NCI-H1048 (cell line): ENCODE data around the gene EPPIN.
"Not testable (repeated sequence)": the region's sequence is repeated elsewhere in the genome, so short reads cannot be mapped to it uniquely, and the experiment has no call there.

ENCODE experiments used
- DNase-seq: peaks from one replicate; lab custom pipeline; 2025; lab: John Stamatoyannopoulos, UW

Gene EPPIN

DNA sequence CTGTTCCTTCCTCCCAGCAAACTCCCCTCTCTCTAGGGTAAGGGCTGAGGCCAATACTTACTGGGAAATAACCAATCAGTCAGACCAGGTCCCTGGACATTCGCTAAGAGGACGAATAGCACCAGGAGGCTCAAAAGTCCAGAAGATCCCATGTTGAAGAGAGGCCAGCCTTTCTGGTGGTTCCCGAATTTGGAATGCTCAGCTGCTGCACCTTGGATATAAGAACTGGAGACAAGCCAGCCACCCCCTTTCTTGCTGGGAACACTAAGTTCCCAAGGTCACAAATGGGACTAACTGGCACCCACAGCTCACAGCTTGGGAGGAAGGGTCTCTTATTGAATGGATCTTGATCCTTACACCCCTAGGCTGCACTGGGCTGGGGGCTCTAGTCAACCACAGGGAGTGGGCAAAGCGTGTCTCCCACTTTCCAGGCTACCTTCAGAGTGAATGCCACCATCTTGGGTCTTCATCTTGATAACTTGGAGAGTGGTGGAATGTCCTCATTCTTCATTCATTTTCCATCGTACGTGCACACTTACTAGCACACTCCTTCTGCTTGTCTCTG, at the start of gene EPPIN:
EPPIN (minus strand) TSS at position 196 of the 565 bp plus-strand sequence; CDS start at position 152, 44 bp downstream.
- DNase-seq, result no peak

DNA sequence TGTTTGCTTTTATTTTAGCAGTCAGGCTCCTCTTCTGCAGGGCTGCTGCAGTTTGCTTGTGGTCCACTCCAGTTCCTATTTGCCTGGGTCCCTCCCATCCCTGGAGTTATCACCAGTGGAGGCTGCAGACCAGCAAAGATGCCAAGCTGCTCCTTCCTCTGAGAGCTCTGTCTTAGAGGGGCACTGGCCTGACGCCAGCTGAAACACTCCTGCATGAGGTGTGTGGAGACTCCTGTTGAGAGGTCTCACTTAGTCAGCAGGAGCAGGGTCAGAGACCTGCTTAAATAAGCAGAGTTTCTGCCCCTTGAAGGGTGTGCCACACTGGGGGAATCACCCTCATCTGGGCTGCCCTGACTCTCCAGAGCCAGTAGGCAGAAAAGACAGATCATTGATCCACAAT, 48.0 kb upstream of the EPPIN start:
- no peak for DNase-seq

DNA sequence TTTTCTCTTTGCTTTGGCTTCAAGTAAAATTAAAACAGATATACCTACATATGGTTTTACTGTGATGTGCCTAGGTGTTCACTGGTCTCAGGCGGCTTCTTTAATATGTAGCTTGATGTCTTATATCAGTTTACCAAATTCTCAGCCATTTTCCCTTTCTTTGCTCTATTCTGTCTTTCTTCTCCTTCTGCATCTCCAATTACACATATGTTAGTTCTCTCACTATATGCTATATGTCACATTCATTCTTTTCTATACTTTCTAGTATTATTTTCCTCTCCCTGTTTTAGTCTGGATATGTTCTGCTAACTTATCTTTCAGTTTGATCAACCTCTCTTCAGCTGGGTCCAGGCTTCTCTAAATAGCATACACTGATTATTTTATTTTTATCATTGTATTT, 46.3 kb upstream of the EPPIN start:
- DNase-seq, result no peak

DNA sequence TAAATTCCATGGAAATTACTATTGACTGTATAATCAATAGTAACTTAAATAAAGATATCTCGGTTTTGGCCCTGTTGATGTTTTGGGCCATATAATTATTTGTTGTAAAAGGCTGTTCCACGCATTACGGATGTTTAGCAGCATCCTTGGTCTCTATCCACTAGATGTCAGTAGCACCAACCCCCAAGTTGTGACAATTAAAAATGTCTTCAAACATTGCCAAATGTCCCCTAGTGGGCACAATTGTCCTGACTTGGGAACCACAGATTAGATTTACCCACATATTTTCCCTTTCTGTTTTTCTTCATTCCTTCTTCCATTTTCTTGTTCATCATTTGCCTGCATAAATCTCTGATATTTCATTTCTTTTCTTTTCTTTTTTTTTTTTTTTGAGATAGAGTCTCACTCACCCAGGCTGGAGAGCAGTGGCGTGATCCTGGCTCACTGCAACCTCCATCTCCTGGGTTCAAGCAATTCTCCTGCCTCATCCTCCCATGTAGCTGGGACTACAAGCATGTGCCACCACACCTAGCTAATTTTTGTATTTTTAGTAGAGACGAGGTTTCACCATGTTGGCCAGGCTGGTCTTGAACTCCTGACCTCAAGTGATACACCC, 45.5 kb upstream of the EPPIN start:
- DNase-seq, result peak; percentile 11

DNA sequence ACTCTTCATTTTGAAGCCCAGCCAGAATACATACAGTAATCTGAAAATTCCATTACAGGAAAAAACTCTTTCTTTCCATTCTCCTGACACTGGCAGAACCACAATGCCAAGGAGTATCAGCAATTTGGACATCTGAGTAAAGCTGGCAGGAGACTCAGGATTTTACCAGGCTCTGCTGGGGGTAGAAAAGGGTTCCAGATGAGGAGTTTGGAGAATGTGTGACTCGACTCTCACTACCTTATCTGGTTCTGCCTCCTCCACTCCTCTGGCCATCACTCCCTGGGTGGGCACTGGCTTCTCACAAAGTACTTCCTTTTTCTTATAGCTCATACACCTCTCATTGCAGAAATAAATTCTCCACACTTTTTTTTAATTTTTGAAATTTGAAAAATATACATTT, 42.5 kb upstream of the EPPIN start:
- no peak for DNase-seq

DNA sequence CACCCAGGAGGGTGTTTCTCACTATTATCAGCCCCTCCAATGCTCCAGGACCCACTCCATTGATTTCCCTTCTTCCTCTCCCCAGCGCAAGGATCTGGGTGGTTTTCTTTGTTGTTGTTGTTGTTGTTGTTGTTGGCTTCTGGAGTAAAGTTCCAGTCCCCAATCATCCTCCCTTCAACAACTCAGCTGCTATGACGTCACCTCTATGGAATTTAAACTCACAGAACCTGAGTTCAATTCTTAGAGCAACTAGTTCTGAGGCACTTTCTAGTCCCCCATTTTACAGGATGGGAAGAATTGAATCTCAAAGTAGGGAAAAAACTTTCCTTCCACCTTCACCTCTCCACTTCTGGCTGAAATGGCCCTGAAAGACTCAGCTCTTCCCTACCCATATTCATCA, 41.6 kb upstream of the EPPIN start:
- no peak for DNase-seq

DNA sequence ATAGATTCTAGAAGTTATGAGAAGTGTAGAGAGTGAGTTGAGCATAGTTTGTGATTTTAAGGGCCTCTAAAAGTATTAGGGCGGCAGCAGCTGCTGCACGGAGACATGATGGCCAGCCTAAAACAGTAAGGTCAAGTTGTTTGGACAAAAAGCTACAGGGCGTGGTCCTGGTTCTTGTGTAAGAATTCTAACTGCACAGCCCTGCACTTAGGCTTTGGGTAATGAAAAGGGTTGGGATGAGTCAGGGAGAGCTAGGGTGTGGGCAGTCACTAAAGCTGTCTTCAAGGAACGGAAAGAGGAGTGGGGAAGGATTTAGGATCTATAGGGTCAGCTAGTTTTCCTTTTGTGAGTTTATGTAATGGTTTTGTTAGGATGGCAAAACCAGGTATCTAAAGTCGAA, 38.8 kb upstream of the EPPIN start:
- not testable (repeated sequence) for DNase-seq

DNA sequence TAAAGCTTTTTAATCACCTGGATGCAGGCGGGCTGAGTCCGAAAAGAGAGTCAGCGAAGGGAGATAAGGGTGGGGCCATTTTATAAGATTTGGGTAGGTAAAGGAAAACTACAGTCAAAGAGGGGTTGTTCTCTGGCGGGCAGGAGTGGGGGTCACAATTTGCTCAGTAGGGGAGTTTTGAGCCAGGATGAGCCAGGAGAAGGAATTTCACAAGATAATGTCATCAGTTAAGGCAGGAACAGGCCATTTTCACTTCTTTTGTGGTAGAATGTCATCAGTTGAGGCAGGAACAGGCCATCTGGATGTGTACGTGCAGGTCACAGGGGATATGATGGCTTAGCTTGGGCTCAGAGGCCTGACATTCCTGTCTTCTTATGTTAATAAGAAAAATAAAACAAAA, 37.1 kb upstream of the EPPIN start:
- not testable (repeated sequence) for DNase-seq

DNA sequence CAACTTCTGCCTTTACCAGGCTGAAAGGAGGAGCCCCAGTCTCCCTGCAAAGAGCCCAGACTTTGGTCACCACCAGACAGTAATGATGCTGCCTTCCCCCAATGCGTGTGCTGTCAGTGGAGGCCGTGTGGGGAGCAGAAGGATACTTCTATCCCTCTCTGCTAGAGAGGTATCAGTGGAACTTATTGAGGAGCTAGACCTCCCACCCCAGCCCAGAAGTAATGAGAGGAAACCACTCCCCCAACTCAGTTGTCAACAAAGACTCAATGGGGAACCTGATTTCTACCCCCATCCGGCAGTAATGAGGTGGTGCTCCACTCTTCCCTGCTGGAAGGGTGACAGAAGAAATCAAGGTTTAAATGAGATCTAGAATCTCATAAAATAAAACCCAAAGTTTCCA, 36.3 kb upstream of the EPPIN start:
- DNase-seq, result no peak

DNA sequence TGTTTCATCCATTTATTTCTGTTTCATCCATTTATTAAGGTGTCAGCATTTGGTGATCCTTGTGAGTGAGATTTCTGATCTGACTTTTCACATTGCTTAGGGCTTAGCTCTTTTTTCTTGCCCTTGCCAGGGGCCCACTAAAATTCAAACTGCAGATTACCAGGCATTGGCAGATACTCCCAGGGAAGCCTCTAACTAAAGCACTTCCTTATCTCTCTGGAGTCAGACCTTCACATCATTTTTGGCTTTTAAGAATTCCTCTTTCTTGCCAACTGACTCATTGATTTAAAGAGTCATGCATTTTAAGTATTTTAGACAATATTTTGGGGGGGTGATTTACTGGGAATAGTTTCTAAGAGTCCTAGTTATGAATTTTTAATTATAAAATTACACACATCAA, 34.5 kb upstream of the EPPIN start:
- no peak for DNase-seq

DNA sequence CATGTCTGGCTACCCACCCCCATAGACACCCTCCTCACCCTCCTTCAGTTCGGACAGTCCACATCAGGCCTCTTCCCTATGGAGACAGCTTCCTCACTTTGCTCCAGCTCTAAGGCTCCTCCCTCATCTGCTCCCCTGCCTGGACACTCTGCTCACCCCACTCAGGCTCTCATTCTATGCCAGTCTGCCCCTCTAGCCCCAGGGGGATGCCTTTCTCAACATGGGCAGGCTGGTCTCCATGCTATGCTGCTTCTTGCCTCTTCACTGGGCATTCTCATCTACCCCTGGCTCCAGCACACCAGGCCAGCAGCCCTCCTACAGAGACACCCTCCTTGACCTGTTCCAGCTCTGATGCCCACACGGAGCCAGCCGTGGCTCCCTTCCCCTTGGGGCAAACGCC, 32.0 kb upstream of the EPPIN start, which contains the start of gene WFDC8:
WFDC8 (minus strand) TSS at position 101 of the 400 bp plus-strand sequence; CDS start at position 64, 37 bp downstream.
- DNase-seq, result no peak

DNA sequence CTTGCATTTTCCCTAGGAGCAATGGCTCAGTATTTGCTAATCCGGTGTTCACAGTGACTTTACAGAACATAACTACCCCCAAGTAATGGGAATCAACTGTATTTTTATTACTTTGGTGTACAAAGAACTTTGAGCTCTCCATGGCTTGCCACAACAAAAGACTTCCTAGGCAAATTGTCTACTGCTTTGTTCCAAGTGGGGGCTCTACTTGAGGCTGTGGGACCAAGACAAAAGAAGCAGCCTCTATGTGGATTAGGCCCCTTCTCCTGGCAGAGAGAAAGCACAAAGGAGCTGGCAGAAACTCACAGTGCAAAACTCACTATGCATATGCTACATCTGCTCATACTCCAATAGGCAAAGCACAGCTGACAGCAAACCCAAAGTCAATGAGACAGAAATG, 31.0 kb upstream of the EPPIN start:
- DNase-seq, result no peak

DNA sequence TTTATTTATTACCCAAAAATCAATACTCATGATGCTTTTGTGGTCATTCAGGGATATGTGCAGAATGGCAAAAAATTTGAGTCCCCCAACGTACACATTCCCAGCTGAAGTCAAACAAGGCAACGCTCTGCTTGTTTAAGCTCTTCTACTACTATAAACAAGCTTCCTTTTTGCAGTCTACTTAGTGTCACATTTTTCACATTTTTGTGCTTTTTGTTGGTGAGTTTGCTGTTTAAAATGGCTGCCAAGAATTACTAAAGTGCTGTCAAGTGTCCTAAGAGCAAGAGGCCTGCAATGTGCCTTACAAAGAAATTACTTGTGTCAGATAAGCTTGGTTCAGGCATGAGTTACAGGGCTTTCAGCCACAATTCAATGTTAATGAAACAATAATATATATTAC, 29.8 kb upstream of the EPPIN start:
- DNase-seq, result no peak

DNA sequence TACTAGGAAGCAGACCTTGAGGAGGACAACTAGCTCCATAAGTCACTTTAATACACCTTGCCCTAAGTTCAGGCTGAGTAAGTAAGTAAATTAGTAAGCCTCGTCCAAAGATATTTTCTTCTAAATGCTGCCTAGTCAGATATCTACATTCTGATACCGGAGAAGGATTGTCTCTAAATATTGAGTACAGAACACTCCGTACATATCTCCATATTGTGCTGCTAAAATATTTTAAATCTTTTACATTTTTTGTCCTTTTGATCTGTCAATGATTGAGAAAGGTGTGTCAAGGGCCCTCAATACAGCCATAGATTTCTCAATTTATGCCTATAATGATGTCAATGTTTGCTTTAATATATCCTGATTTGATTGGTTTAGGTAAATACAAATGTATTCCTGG, 28.7 kb upstream of the EPPIN start:
- no peak for DNase-seq

DNA sequence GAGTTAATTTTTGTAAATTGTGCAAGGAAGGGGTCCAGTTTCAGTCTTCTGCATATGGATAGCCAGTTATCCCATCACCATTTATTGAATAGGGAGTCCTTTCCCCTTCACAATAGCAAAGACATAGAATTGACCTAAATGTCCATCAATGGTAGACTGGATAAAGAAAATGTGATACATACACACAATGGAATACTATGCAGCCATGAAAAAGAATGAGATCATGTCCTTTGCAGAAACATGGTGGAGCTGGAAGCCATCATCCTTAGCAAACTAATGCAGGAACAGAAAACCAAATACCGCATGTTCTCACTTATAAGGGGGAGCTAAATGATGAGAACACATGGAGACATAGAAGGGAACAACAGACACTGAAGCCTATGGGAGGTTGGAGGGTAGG, 22.4 kb upstream of the EPPIN start:
- not testable (repeated sequence) for DNase-seq

DNA sequence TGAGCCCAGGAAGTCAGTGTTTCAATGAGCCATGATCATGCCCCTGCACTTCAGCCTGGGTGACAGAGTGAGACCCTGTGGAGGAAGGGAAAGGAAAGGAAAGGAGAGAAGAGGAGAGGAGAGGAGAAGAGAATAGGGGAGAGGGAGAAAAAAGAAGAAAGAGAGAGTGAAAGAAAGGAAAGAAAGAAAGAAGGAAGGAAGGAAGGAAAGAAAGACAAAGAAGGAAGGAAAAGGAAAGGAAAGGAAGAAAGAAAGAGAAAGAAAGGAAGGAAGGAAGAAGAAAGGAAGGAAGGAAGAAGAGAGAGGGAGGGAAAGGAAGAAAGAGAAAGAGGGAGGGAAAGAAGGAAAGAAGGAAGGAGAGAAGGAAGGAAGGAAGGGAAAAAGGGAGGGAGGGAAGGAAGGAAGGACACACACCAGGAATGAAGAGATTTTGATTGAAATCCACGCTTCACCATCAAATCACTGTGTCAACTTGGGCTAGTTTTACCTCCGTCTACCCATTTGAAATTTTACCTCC, 17.6 kb upstream of the EPPIN start:
- DNase-seq, result no peak

DNA sequence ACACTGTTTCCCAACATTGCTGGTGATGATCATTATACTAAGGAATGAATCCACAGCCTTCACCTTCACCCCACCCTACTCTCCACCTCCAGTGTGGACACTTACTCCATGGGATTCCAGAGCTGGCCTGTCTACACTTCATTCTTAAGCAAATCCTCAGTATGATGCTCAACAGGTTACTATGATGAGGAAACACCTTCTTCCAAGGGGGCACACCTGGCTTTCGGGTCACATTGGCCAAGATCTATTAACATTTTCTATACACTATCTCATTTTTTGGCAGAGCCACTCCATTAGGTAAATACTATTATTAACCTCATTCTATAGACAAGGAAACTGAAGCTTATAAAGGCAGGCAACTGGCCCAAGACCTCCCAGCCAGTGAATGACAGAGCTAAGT, 8.0 kb upstream of the EPPIN start:
- DNase-seq, result no peak

DNA sequence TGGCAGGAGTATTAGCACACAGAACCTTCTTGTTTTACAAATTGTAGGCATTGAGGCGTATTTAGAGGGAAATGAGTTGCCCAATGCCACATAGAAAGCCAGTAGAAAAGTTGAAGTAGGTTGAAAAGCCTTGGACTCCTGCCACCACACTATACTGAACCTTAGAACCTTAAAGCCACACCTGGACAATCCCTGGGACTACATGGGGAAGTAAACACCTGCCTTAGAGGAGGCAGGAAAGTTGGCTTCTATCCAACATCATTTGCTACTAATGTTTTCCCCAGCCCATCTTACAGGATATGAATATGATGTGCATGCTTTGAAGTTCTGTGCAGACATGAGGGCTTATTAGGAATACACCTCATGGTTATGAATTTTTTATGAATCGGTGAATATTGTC, 5.3 kb upstream of the EPPIN start:
- DNase-seq, result no peak

DNA sequence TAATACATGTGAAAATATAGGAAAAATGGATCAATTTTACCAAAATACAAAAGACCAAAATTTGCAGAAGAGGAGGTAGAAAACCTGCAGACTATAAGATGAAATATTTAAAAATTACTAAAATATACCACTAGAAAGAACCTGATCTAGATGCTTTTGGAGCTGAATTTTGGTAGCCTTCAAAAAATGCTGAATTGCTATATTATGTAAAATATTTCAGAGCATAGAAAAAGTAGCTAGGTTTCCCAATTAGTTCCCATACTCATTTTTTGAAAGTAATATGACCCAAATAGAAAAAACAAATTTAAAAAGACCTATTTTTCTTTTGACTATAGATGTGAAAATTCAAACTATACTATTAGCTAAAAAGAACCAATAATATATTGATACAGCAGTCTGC, 3.6 kb upstream of the EPPIN start:
- DNase-seq, result no peak

DNA sequence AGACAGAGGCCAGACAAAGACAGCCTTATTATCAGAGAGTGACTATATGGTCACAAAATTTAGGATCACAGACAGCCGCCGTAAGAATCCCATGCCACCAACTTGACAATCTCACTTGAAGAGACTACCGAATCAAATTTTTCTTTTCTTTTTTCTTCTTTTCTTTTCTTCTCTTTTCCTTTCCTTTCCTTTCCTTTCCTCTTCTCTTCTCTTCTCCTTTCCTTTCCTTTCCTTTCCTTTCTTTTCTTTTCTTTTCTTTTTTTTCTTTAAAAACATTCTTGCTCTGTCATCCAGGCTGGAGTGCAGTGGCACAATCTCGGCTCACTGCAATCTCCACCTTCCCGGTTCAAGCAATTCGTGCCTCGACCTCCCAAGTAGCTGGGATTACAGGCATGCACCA, 1.2 kb upstream of the EPPIN start:
- no peak for DNase-seq

DNA sequence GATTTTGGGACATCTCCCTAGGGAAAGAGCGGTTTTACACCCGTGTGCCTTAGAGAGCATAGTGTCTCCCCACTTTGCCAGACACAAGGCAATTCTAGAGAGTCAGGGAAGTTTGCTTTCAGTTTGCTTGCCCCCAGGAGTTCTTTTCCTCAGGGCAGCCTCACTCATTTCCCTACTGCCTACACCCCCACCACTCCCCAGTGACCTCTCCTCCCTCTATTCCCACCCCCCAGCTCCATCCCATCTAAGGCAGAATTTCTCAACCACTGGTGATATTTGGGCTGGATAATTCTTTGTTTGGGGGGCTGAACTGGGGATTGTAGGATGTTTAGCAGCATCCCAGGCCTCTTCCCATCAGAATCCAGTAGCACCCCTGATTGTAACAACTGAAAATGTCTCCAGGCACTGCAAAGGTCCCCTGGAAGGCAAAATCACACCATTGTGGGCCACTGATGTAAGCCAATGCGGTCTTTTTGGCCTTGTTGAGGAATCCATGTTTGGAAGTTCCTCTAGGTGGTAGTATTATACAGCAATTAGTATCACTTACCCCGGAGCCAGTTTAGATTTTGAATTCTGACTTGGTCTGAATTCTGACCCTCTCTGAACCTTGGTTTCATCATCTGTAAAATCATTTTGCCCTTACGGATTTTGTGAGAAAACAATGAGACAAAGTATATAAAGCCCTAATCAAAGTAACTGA, 1.3 kb downstream of the EPPIN start:
- no peak for DNase-seq

DNA sequence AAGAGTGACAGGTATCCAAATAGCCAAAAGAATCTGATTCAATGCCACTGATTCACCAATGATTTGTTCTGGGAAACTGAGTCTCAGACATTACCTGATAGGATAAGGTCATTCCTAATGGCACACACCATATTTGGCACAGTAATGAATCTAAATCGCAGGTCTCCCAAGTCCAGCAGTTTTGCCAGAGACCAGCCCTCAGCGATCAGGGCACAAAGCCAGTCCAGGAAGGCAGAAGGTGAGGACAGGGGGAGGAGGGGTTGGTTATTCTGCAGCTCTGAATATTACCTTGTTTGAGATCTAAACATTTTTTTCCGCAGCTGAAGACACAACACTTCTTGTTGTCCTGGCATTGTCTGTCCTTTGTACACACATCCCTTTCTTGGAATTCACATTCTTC, 1.9 kb downstream of the EPPIN start:
- no peak for DNase-seq

DNA sequence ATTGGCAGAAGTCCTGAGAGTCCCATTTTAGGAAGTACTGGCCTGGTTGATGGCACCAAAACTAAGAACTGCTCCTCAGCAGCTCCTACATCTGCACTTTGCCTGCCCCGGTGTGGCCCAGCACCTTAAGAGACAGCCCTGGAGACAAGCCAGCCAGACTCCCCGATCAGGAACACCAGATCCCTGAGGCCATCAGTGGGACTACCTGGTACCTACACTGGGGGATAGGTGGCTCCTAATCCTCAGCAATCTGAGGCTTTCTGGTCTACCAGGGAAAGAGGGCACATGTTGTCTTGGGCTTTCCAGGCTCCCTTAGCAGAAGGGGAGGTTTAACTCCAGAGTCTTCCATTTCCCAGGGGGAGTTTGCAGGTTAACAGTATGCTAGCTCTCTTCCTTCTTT, 7.8 kb downstream of the EPPIN start, which contains the start of gene WFDC6:
WFDC6 (minus strand) TSS at position 101 of the 400 bp plus-strand sequence; CDS start at position 26, 75 bp downstream.
- DNase-seq, result no peak
